Karpas-422 (cell line): Measurements from ENCODE around the gene CASQ2. TPM values are rescaled to one million over a fixed set of nuclear protein-coding genes. Genes with fewer than 3 reads are reported as not detected.

Source experiments
- DNase-seq: peaks from one replicate; pipeline ENCODE4 v3.0.0-alpha.2; 2015
- H2AFZ ChIP-seq: fragments of 200-600 bp; sonication (generic); 2 replicates; pipeline ENCODE4 v1.6.1; 2014; ENCODE audit warnings: antibody characterized with exemption, low read length, mixed read lengths
- H3K27ac ChIP-seq: fragments of 200-600 bp; sonication (generic); 2 replicates; pipeline ENCODE4 v1.5.1; 2014; ENCODE audit warnings: mild to moderate bottlenecking, low read length, moderate library complexity
- H3K27me3 ChIP-seq: fragments of 200-600 bp; sonication (generic); 2 replicates; pipeline ENCODE4 v1.6.1; 2014; ENCODE audit warnings: low read length, mixed read lengths
- H3K36me3 ChIP-seq: fragments of 200-600 bp; sonication (generic); 2 replicates; pipeline ENCODE4 v1.6.1; 2014; ENCODE audit warnings: low read length, mixed read lengths; ENCODE audit not compliant: insufficient read depth
- H3K4me1 ChIP-seq: fragments of 200-600 bp; sonication (generic); 2 replicates; pipeline ENCODE4 v1.6.1; 2014; ENCODE audit warnings: mild to moderate bottlenecking, low read length, mixed read lengths
- H3K4me2 ChIP-seq: fragments of 200-600 bp; sonication (generic); 2 replicates; pipeline ENCODE4 v1.6.1; 2014; ENCODE audit warnings: low read length, low read depth, mild to moderate bottlenecking; ENCODE audit not compliant: poor library complexity, severe bottlenecking
- H3K4me3 ChIP-seq: fragments of 200-600 bp; sonication (generic); 2 replicates; pipeline ENCODE4 v1.5.1; 2014; ENCODE audit warnings: mild to moderate bottlenecking, antibody characterized with exemption, low read length, mixed read lengths
- H3K79me2 ChIP-seq: fragments of 200-600 bp; sonication (generic); 2 replicates; pipeline ENCODE4 v1.6.1; 2014; ENCODE audit warnings: mild to moderate bottlenecking, low read length, mixed read lengths
- H3K9ac ChIP-seq: fragments of 200-600 bp; sonication (generic); 2 replicates; pipeline ENCODE4 v1.6.0; 2014; ENCODE audit warnings: low read length
- H3K9me2 ChIP-seq: fragments of 200-600 bp; sonication (generic), shearing (Covaris generic); replicated peaks from 2 replicates; pipeline ENCODE4 v1.6.0; 2014; ENCODE audit warnings: mild to moderate bottlenecking, low read length, moderate library complexity; ENCODE audit not compliant: insufficient read depth
- H3K9me3 ChIP-seq: fragments of 300-700, 200-600 bp; sonication (generic); 2 replicates; pipeline ENCODE4 v1.6.1; 2014; ENCODE audit warnings: low read length, mixed read lengths
- H4K20me1 ChIP-seq: fragments of 200-600 bp; sonication (generic); 2 replicates; pipeline ENCODE4 v1.6.1; 2014; ENCODE audit warnings: mild to moderate bottlenecking, antibody characterized with exemption, low read length, low read depth; ENCODE audit not compliant: insufficient read depth
- total RNA-seq: library from RNA; depleted of rRNA; stranded (reverse); fragments of >200 nt; shearing (Covaris generic); gene quantifications from 2 replicates; pipeline ENCODE4 v1.2.3, GENCODE V29; 2014; ENCODE audit warnings: low replicate concordance

CASQ2 gene
- total RNA-seq, 1 experiment from 2014 or later, result not detected

DNA sequence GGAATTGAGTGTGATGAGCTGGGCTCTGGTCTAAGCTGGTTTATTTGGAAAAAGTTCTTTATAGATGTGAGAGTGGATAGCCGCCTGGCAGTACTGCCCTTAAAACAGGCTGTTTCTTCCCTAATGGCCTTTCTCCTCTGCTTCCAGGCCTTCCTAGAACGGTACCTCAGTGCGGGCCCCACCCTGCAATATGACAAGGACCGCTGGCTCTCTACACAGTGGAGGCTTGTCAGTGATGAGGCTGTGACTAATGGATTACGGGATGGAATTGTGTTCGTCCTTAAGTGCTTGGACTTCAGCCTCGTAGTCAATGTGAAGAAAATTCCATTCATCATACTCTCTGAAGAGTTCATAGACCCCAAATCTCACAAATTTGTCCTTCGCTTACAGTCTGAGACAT lies 77.5 kb downstream of the CASQ2 start:
- H3K27ac ChIP-seq, result no peak overlapping the region
- no peaks in the 10 kb centered on the region for H3K36me3 ChIP-seq
- no peaks in the 10 kb centered on the region for H3K4me1 ChIP-seq
- no peaks in the 10 kb centered on the region for H3K27me3 ChIP-seq
- no peaks in the 10 kb centered on the region for H3K9me3 ChIP-seq
- H3K4me3 ChIP-seq, result no peak overlapping the region
- no peaks in the 10 kb centered on the region for H4K20me1 ChIP-seq
- no peak overlapping the region for H3K4me2 ChIP-seq
- no peak overlapping the region for H2AFZ ChIP-seq
- H3K9ac ChIP-seq, result no peak overlapping the region
- no peaks in the 10 kb centered on the region for H3K9me2 ChIP-seq
- no peak for DNase-seq
- no peaks in the 10 kb centered on the region for H3K79me2 ChIP-seq

- Histone ChIP-seq H3K79me2 (no peaks in the 10 kb centered on the region), H3K36me3 (no peaks in the 10 kb centered on the region), H3K9me2 (no peaks in the 10 kb centered on the region), H3K4me1 (no peaks in the 10 kb centered on the region), H3K9me3 (no peaks in the 10 kb centered on the region), H4K20me1 (no peaks in the 10 kb centered on the region), H3K4me2 (no peak overlapping the region), H3K27ac (no peak overlapping the region), H2AFZ (no peak overlapping the region), H3K27me3 (no peaks in the 10 kb centered on the region), H3K9ac (no peak overlapping the region), H3K4me3 (no peak overlapping the region)
- DNase-seq, result no peak
Measured at GRCh38 chr1:115687744-115688143, 80.8 kb downstream of the CASQ2 start.

DNA sequence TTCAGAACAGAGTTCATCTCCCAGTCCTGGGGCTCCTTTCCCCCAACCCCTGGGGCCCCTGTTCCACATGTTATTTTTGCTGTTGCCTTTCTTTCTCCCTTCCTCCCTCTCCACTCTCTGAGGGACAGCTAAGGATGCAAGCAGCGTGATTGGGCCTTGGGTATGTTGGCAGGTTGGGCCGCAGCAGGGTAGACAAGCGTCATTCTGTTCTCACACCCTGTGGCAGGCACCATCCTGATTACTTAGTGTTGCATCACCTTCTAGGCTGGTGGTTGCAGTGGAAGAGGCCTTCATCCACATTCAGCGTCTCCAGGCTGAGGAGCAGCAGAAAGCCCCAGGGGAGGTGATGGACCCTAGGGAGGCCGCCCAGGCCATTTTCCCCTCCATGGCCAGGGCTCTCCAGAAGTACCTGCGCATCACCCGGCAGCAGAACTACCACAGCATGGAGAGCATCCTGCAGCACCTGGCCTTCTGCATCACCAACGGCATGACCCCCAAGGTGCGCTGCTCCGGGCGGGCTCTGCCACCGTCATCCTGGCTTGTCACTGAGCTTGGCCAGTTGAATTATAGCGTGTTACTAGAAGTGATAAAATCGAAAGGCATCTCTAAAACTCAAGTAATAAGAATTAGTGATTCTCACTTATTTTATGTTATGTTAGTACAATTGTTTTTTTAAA lies 83.3 kb downstream of the CASQ2 start:
- H3K4me1 ChIP-seq, result no peaks in the 10 kb centered on the region
- no peaks in the 10 kb centered on the region for H3K79me2 ChIP-seq
- H3K9me2 ChIP-seq, result no peaks in the 10 kb centered on the region
- H4K20me1 ChIP-seq, result no peaks in the 10 kb centered on the region
- no peak overlapping the region for H3K9ac ChIP-seq
- no peaks in the 10 kb centered on the region for H3K9me3 ChIP-seq
- no peak overlapping the region for H3K4me2 ChIP-seq
- no peak overlapping the region for H3K4me3 ChIP-seq
- H3K27me3 ChIP-seq, result no peaks in the 10 kb centered on the region
- H3K36me3 ChIP-seq, result no peaks in the 10 kb centered on the region
- H2AFZ ChIP-seq, result no peak overlapping the region
- H3K27ac ChIP-seq, result no peak overlapping the region
- DNase-seq, result no peak

GRCh38 chr1:115682792-115683191 lies 85.7 kb downstream of the CASQ2 start:
- Histone ChIP-seq H3K27me3 (no peaks in the 10 kb centered on the region), H3K9me3 (no peaks in the 10 kb centered on the region), H3K36me3 (no peaks in the 10 kb centered on the region), H4K20me1 (no peaks in the 10 kb centered on the region), H3K27ac (no peak overlapping the region), H3K4me2 (no peak overlapping the region), H2AFZ (no peak overlapping the region), H3K79me2 (no peaks in the 10 kb centered on the region), H3K4me1 (no peaks in the 10 kb centered on the region), H3K4me3 (no peak overlapping the region), H3K9me2 (no peaks in the 10 kb centered on the region), H3K9ac (no peak overlapping the region)
- DNase-seq, result no peak

DNA sequence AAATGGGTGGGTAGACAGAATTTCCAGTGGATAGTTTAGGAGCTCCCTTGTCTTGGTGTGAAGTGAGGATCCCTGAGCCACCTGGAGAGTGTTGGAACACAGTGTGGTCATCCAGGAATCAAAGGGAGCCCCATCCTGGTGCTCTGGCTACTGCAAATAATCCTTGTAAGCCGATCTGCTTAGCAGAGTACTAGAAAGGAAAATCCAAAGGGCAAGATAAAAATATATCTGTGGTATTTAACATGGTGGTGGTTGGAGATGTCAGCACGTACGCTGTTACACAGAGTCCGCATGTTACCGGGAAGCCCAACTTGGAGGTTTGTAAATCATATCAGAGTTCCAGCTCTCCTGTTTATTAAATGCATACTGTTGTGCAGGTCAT lies 87.8 kb downstream of the CASQ2 start:
- Histone ChIP-seq H3K79me2 (no peaks in the 10 kb centered on the region), H2AFZ (no peak overlapping the region), H3K9me2 (no peaks in the 10 kb centered on the region), H3K27me3 (no peaks in the 10 kb centered on the region), H4K20me1 (no peaks in the 10 kb centered on the region), H3K36me3 (no peaks in the 10 kb centered on the region), H3K4me3 (no peak overlapping the region), H3K27ac (no peak overlapping the region), H3K9me3 (no peaks in the 10 kb centered on the region), H3K4me1 (no peaks in the 10 kb centered on the region), H3K9ac (no peak overlapping the region), H3K4me2 (no peak overlapping the region)
- DNase-seq, result no peak

DNA sequence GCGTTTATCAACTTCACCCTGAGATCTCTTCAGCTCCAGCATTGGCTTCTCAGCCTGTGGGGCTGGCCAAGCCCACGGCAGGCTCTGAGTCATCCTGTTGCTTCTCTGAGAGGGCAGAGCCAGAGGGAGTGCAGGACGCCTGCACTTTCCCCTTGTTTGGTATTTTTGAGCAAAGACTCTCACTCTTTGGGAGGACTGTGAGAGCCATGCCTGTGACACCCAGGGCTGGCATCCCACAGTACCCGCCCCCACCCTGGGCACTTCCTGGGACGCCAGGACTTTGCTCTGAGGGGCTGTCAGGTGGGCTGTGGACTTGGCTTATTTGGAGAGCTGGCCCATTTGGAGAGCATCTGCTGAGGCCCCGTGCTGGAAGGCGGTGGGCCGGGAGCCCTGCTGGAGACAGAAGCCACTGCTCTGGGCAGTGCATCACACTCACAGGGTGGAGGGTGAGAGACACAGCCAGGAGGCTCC lies 89.3 kb downstream of the CASQ2 start:
- no peaks in the 10 kb centered on the region for H3K79me2 ChIP-seq
- H4K20me1 ChIP-seq, result no peaks in the 10 kb centered on the region
- no peak for DNase-seq
- no peak overlapping the region for H2AFZ ChIP-seq
- no peaks in the 10 kb centered on the region for H3K9me3 ChIP-seq
- no peaks in the 10 kb centered on the region for H3K9me2 ChIP-seq
- H3K4me2 ChIP-seq, result no peak overlapping the region
- H3K27me3 ChIP-seq, result no peaks in the 10 kb centered on the region
- no peak overlapping the region for H3K27ac ChIP-seq
- no peaks in the 10 kb centered on the region for H3K4me1 ChIP-seq
- no peak overlapping the region for H3K9ac ChIP-seq
- H3K36me3 ChIP-seq, result no peaks in the 10 kb centered on the region
- H3K4me3 ChIP-seq, result no peak overlapping the region

DNA sequence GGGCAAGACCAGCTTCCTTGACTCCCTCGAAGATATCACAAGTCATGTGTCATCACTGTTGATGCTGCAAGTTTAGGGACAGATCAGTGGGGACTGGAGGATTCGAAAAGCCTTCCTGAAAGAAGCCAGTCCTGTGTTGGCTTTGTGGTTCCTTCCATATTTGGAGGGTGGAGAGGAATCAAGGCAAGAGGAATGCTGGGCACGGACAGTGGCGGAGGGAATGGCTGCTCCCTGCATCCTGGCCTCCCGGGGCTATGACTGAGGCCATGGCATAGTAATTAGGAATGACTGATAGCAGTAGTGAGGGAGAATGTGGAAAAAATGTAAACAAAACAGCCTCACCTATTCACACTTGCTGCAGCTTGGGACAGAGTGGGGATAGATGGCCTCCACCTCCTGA lies 90.4 kb downstream of the CASQ2 start:
- no peak overlapping the region for H2AFZ ChIP-seq
- no peaks in the 10 kb centered on the region for H4K20me1 ChIP-seq
- no peaks in the 10 kb centered on the region for H3K79me2 ChIP-seq
- no peak overlapping the region for H3K4me3 ChIP-seq
- no peak overlapping the region for H3K27ac ChIP-seq
- H3K36me3 ChIP-seq, result no peaks in the 10 kb centered on the region
- H3K4me1 ChIP-seq, result no peaks in the 10 kb centered on the region
- H3K9me2 ChIP-seq, result no peaks in the 10 kb centered on the region
- H3K9me3 ChIP-seq, result no peaks in the 10 kb centered on the region
- DNase-seq, result no peak
- H3K27me3 ChIP-seq, result no peaks in the 10 kb centered on the region
- no peak overlapping the region for H3K4me2 ChIP-seq
- H3K9ac ChIP-seq, result no peak overlapping the region

DNA sequence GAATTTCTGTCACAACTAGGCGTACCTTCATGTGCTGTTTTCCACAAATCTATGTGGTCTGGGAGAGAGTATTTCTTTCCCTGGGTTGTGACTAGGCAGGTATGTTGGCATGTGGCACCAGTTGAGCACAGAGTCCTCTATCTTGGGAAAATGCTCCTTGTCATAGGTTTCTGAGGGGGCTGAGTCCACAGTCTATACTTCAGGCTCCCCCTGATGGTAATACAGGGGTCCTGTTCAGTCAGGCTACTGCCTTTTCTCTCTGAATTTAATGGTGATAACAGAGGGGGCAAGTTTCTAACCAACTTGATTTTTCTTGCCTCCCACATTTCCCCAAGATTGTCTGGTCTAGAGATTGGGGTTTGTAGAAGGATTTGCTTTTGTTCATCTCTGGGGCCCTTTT lies 90.9 kb downstream of the CASQ2 start:
- no peaks in the 10 kb centered on the region for H3K9me2 ChIP-seq
- no peaks in the 10 kb centered on the region for H3K36me3 ChIP-seq
- no peaks in the 10 kb centered on the region for H3K27me3 ChIP-seq
- no peak overlapping the region for H3K27ac ChIP-seq
- H3K4me2 ChIP-seq, result no peak overlapping the region
- no peaks in the 10 kb centered on the region for H4K20me1 ChIP-seq
- H3K79me2 ChIP-seq, result no peaks in the 10 kb centered on the region
- no peak for DNase-seq
- H3K4me1 ChIP-seq, result no peaks in the 10 kb centered on the region
- H3K4me3 ChIP-seq, result no peak overlapping the region
- H3K9me3 ChIP-seq, result no peaks in the 10 kb centered on the region
- no peak overlapping the region for H2AFZ ChIP-seq
- H3K9ac ChIP-seq, result no peak overlapping the region

- Histone ChIP-seq H2AFZ (no peak overlapping the region), H3K27ac (no peak overlapping the region), H3K9me2 (no peaks in the 10 kb centered on the region), H3K9me3 (no peaks in the 10 kb centered on the region), H3K4me3 (no peak overlapping the region), H3K27me3 (no peaks in the 10 kb centered on the region), H3K36me3 (no peaks in the 10 kb centered on the region), H4K20me1 (no peaks in the 10 kb centered on the region), H3K9ac (no peak overlapping the region), H3K79me2 (no peaks in the 10 kb centered on the region), H3K4me1 (no peaks in the 10 kb centered on the region), H3K4me2 (no peak overlapping the region)
- DNase-seq, result no peak
Measured at GRCh38 chr1:115677182-115677555, 91.3 kb downstream of the CASQ2 start.
